ENCODE data around the gene MANBA. TPM values are rescaled to one million over a fixed set of nuclear protein-coding genes. Genes with fewer than 3 reads are reported as not detected.

Gene MANBA
- total and polyA plus RNA-seq, 2 of the 4 experiments (the other 2 are of a cell fraction), result 11.5 to 17.2 TPM

- TF ChIP-seq USF2 (IDR thresholded peaks at IDR 0.05; ENCODE audit: low read depth, low read length), result no peak
- no peak for TF ChIP-seq MXI1 (IDR thresholded peaks at IDR 0.05; ENCODE audit: borderline replicate concordance, low read depth, low read length)
- TF ChIP-seq NFE2L2 (IDR thresholded peaks at IDR 0.05; ENCODE audit: low read depth, low read length), result no peak
- TF ChIP-seq ELK1 (IDR thresholded peaks at IDR 0.05; ENCODE audit: borderline replicate concordance, low read depth, low read length), result no peak
- TF ChIP-seq SMC3 (IDR thresholded peaks at IDR 0.05; ENCODE audit: low read depth, low read length), result no peak
- BruUV-seq (replicated peaks), result no TSS peak
- Histone ChIP-seq H3K9ac (ENCODE audit: low read depth, low read length) (no peak overlapping the region), H2AK9ac (replicated peaks; ENCODE audit: low read depth, low read length, poor library complexity) (no peak overlapping the region), H3K14ac (replicated peaks; ENCODE audit: low read depth, low read length) (no peak overlapping the region), H3K9me1 (ENCODE audit: insufficient read depth, low read length) (peaks cover 13% of the 10 kb centered on the region), H3K23ac (ENCODE audit: low read depth, low read length) (0 out of 2 replicates have a peak overlapping the region, but pooled peaks have one; percentile 36), H4K8ac (ENCODE audit: low read depth in 2 of 2, low read length in 2 of 2) (no peak overlapping the region), H2BK20ac (ENCODE audit: low read depth, low read length) (no peak overlapping the region), H2BK15ac (ENCODE audit: low read depth, low read length) (no peak overlapping the region), H2AK5ac (ENCODE audit: low read depth, low read length) (no peak overlapping the region), H2BK120ac (ENCODE audit: low read depth, low read length) (no peak overlapping the region), H4K5ac (ENCODE audit: low read depth, low read length) (no peak overlapping the region), H3K4me2 (ENCODE audit: low read depth, low read length) (no peak overlapping the region), H3K36me3 (ENCODE audit: control insufficient read depth, insufficient read depth, low read length) (no peaks in the 10 kb centered on the region), H3K56ac (ENCODE audit: extremely low read depth, insufficient read depth, low read length) (no peak overlapping the region), H2BK5ac (ENCODE audit: low read depth, low read length, poor library complexity, severe bottlenecking) (no peak overlapping the region), H3K4me3 (ENCODE audit: insufficient read depth, low read depth, low read length) (no peak overlapping the region), H3K18ac (ENCODE audit: low read depth, low read length) (no peak overlapping the region), H3K4ac (ENCODE audit: low read depth, low read length) (no peak overlapping the region), H3K27me3 (ENCODE audit: control insufficient read depth, insufficient read depth, low read length) (no peaks in the 10 kb centered on the region), H3K4me1 (ENCODE audit: control insufficient read depth, insufficient read depth, low read length) (peaks cover 14% of the 10 kb centered on the region), H3K79me1 (ENCODE audit: low read depth in 1 of 2, low read length in 2 of 2) (peaks cover 29 to 57% of the 10 kb centered on the region in 2 experiments), H2AFZ (replicated peaks; ENCODE audit: low read length, poor library complexity) (no peak overlapping the region), H4K20me1 (ENCODE audit: insufficient read depth, low read length) (peaks cover 11% of the 10 kb centered on the region), H3K27ac (ENCODE audit: insufficient read depth, low read length) (no peak overlapping the region), H4K91ac (ENCODE audit: insufficient read depth, low read depth, low read length) (no peak overlapping the region), H3K9me3 (ENCODE audit: control insufficient read depth, insufficient read depth, low read length) (no peaks in the 10 kb centered on the region)
- dilution Hi-C loops (cut with HindIII; ENCODE audit: low sequenced_read_pairs, unreplicated experiment), result no loop called here
- ChIA-PET POLR2A (ENCODE audit: unreplicated experiment) (no interaction called here), CTCF (interaction anchor here (2.0 kb wide), 1 partner anchor 21 kb away, joined by 6 read pairs; no protein-coding TSS in a partner anchor)
- intact Hi-C loops (cut with micrococcal nuclease), result no loop called here
- DNase-seq (no peak), ATAC-seq (ENCODE audit: low read depth) (no peak)
- in situ Hi-C loops (cut with MboI; ENCODE audit: low sequenced_read_pairs), result no loop called here
- 33% methylated on average over 1 of the region's 11 CpGs; no CpG with 5 or more reads in 1 of the 2 experiments for WGBS, 2 experiments (ENCODE audit: extremely low coverage in 2 of 2, insufficient read length in 1 of 2)
Observed at GRCh38 chr4:102736636-102737549, 23.9 kb downstream of the MANBA start.
